CD14-positive monocyte (primary cell): ENCODE results near the gene ADNP2. TPM values are rescaled to one million over a fixed set of nuclear protein-coding genes. Genes with fewer than 3 reads are reported as not detected.

Experiments
- DNase-seq, 3 donors: peaks; one replicate each; pipeline ENCODE4 v3.0.0-alpha.2; 2011 to 2022
- H2AFZ ChIP-seq: 2 replicates; pipeline ENCODE4 v1.6.0; 2012; ENCODE audit warnings: mild to moderate bottlenecking, low read depth, low read length, inconsistent platforms; ENCODE audit not compliant: insufficient read depth, poor library complexity, severe bottlenecking
- H3K27ac ChIP-seq, 2 donors: 1 replicate in 1 of 2; 2 replicates in 1 of 2; pipeline ENCODE4 v1.5.1; 2012 to 2013; ENCODE audit warnings: low read length in 2 of 2, control low read depth in 1 of 2, inconsistent platforms in 1 of 2, low read depth in 1 of 2, mild to moderate bottlenecking in 1 of 2
- H3K27me3 ChIP-seq, 2 donors: one replicate each; pipeline versions ENCODE4 v1.6.0 to v1.6.1; 2011 to 2013; ENCODE audit warnings: low read length in 2 of 2; ENCODE audit not compliant: control insufficient read depth in 2 of 2, insufficient read depth in 2 of 2
- H3K36me3 ChIP-seq, 2 donors: replicated peaks in 1 of 2; 1 replicate in 1 of 2; 2 replicates in 1 of 2; pipeline versions ENCODE4 v1.5.1 to v1.6.1; 2012 to 2013; ENCODE audit warnings: low read length in 2 of 2, control low read depth in 1 of 2, inconsistent platforms in 1 of 2, mild to moderate bottlenecking in 1 of 2; ENCODE audit not compliant: insufficient read depth in 2 of 2, control insufficient read depth in 1 of 2
- H3K4me1 ChIP-seq, 2 donors: 1 replicate in 1 of 2; 2 replicates in 1 of 2; pipeline versions ENCODE4 v1.5.1 to v1.6.1; 2012 to 2013; ENCODE audit warnings: low read length in 2 of 2, control low read depth in 1 of 2, inconsistent platforms in 1 of 2, mild to moderate bottlenecking in 1 of 2, moderate library complexity in 1 of 2; ENCODE audit not compliant: insufficient read depth in 2 of 2, control insufficient read depth in 1 of 2
- H3K4me2 ChIP-seq: replicated peaks from 2 replicates; pipeline ENCODE3; 2012; ENCODE audit warnings: low read length, moderate library complexity, mild to moderate bottlenecking; ENCODE audit not compliant: poor library complexity, severe bottlenecking; ENCODE audit errors: extremely low read depth
- H3K4me3 ChIP-seq, 3 experiments: fragments of 200-600 bp in 1 of 3; sonication (generic) in 1 of 3; replicated peaks in 1 of 3; 1 replicate in 2 of 3; 2 replicates in 1 of 3; pipeline ENCODE4 v1.5.1; 2011 to 2013; ENCODE audit warnings: low read length in 3 of 3, mild to moderate bottlenecking in 3 of 3, control low read depth in 2 of 3, low read depth in 2 of 3, inconsistent platforms in 1 of 3, moderate library complexity in 1 of 3
- H3K79me2 ChIP-seq: 2 replicates; pipeline ENCODE4 v1.6.0; 2012; ENCODE audit warnings: mild to moderate bottlenecking, control low read depth, inconsistent platforms, low read length, moderate library complexity; ENCODE audit not compliant: insufficient read depth
- H3K9ac ChIP-seq: 2 replicates; pipeline ENCODE4 v1.6.0; 2017; ENCODE audit warnings: low read length, mild to moderate bottlenecking; ENCODE audit not compliant: insufficient read depth, poor library complexity, severe bottlenecking
- H3K9me3 ChIP-seq, 2 donors: replicated peaks in 1 of 2; 1 replicate in 1 of 2; 2 replicates in 1 of 2; pipeline versions ENCODE4 v1.5.1 to v1.6.1; 2012 to 2013; ENCODE audit warnings: low read length in 2 of 2, control low read depth in 1 of 2; ENCODE audit not compliant: control insufficient read depth in 1 of 2, insufficient read depth in 1 of 2
- H4K20me1 ChIP-seq: 2 replicates; pipeline ENCODE4 v1.6.0; 2012; ENCODE audit warnings: mild to moderate bottlenecking, low read length, control low read depth, moderate library complexity; ENCODE audit not compliant: insufficient read depth
- H3K27ac Mint-ChIP-seq, 7 donors: one replicate each; pipeline ENCODE4 v1.8.0; 2020; ENCODE audit warnings: mild to moderate bottlenecking in 7 of 7, mixed read lengths in 7 of 7, moderate library complexity in 6 of 7, inconsistent platforms in 2 of 7
- H3K27me3 Mint-ChIP-seq, 3 donors: one replicate each; pipeline ENCODE4 v1.8.0; 2021 to 2022; ENCODE audit warnings: low read depth in 3 of 3, mild to moderate bottlenecking in 3 of 3, mixed read lengths in 3 of 3, moderate library complexity in 3 of 3, inconsistent platforms in 1 of 3
- H3K36me3 Mint-ChIP-seq, 2 donors: one replicate each; pipeline ENCODE4 v1.8.0; 2020; ENCODE audit warnings: mixed read lengths in 2 of 2, inconsistent platforms in 1 of 2, mild to moderate bottlenecking in 1 of 2
- H3K4me1 Mint-ChIP-seq: one replicate; pipeline ENCODE4 v1.8.0; 2020; ENCODE audit warnings: mild to moderate bottlenecking, mixed read lengths
- H3K4me3 Mint-ChIP-seq, 2 donors: one replicate each; pipeline ENCODE4 v1.8.0; 2020; ENCODE audit warnings: mild to moderate bottlenecking in 2 of 2, mixed read lengths in 2 of 2, moderate library complexity in 1 of 2
- H3K9me3 Mint-ChIP-seq, 7 donors: one replicate each; pipeline ENCODE4 v1.8.0; 2020 to 2022; ENCODE audit warnings: mixed read lengths in 7 of 7, mild to moderate bottlenecking in 6 of 7, moderate library complexity in 6 of 7, inconsistent platforms in 2 of 7
- WGBS: methylation state at CpG from one replicate; pipeline ENCODE4 v1.1.5; 2013; ENCODE audit warnings: missing lambda C conversion rate; ENCODE audit not compliant: insufficient coverage; 5-methylcytosine and 5-hydroxymethylcytosine counted together
- intact Hi-C, 2 donors: fragments of 100-400 bp; cut with micrococcal nuclease; formaldehyde crosslinking; loops; one replicate each; pipeline versions ENCODE4 v1.15.0 to v1.15.1; 2023
- polyA plus RNA-seq, 3 donors: library from polyadenylated mRNA; depleted of rRNA in 1 of 3; unstranded in 2 of 3; stranded (reverse) in 1 of 3; fragments of 300-500 nt in 2 of 3; fragments of >200 nt in 1 of 3; fragmentation: Illumina TruSeq in 2 of 3; gene quantifications; 1 replicate in 2 of 3; 2 replicates in 1 of 3; pipeline ENCODE4 v1.2.3, GENCODE V29; 2012 to 2021
- TF ChIP-seq, protein P1 (sequence below): fragments of 200-600 bp; IDR thresholded peaks from one replicate; pipeline ENCODE4 v1.8.0; 2022; ENCODE audit warnings: antibody characterized with exemption, mild to moderate bottlenecking

Gene ADNP2
- polyA plus RNA-seq, 3 donors = 3.0 to 5.6 (median 3.6) TPM

DNA sequence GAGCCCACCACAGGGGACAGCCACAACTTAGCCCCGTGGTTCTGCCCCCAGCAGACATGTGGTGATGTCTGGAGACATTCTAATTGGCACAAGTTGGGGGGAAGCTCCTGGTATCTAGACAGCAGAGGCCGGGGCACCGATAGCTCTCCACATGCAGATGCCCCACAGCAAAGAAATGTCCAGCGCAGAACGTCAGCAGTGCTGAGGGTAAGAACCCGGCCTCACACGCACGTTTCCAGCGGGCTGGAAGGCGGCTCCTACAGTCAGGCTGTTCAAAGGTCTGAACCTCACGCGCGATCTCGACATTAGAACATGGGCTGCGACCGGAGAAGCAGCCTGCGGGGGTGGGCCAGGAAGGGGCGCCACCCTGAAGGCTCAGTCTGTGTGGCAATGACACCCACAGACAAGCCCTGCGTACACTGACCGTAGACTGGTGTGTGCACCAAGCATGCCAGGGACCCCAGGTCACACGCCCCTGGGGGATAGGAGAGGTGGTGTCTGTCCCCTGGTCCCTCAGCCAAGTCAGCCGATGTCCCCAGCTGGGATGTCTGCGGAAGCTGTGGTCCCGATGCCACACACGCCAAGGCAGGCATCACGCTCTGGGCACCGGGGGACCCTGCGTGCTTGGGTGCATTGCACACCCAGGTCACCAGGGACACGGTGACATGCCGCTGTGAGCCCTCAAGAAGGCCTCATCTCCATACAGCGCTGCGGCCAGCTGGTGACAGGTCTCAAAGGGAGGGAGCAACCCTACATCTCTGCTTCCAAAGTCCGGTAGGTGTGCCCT is 71.9 kb downstream of the ADNP2 start:
- Histone ChIP-seq H3K9ac (no peak overlapping the region), H3K36me3 (no peaks in the 10 kb centered on the region), H3K4me1 (no peaks in the 10 kb centered on the region), H3K4me3 (no peak overlapping the region), H4K20me1 (no peaks in the 10 kb centered on the region), H2AFZ (no peak overlapping the region), H3K9me3 (peaks cover 0 to 5% of the 10 kb centered on the region in 2 donors), H3K27me3 (no peaks in the 10 kb centered on the region), H3K4me2 (no peak overlapping the region), H3K79me2 (no peaks in the 10 kb centered on the region), H3K27ac (no peak overlapping the region)
- WGBS = 96% methylated on average over 31 of the region's 33 CpGs
- Mint-ChIP-seq H3K36me3 (no peaks in the 10 kb centered on the region), H3K4me1 (no peaks in the 10 kb centered on the region), H3K27ac (no peak overlapping the region), H3K9me3 (peaks cover 0 to 9% (median 2%) of the 10 kb centered on the region in 7 donors), H3K27me3 (peaks cover 3 to 6% (median 5%) of the 10 kb centered on the region in 3 donors), H3K4me3 (no peak overlapping the region)
- TF ChIP-seq, protein P1, sequence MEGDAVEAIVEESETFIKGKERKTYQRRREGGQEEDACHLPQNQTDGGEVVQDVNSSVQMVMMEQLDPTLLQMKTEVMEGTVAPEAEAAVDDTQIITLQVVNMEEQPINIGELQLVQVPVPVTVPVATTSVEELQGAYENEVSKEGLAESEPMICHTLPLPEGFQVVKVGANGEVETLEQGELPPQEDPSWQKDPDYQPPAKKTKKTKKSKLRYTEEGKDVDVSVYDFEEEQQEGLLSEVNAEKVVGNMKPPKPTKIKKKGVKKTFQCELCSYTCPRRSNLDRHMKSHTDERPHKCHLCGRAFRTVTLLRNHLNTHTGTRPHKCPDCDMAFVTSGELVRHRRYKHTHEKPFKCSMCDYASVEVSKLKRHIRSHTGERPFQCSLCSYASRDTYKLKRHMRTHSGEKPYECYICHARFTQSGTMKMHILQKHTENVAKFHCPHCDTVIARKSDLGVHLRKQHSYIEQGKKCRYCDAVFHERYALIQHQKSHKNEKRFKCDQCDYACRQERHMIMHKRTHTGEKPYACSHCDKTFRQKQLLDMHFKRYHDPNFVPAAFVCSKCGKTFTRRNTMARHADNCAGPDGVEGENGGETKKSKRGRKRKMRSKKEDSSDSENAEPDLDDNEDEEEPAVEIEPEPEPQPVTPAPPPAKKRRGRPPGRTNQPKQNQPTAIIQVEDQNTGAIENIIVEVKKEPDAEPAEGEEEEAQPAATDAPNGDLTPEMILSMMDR = no peak
- no peak for DNase-seq
- intact Hi-C loops = no loop called here

DNA sequence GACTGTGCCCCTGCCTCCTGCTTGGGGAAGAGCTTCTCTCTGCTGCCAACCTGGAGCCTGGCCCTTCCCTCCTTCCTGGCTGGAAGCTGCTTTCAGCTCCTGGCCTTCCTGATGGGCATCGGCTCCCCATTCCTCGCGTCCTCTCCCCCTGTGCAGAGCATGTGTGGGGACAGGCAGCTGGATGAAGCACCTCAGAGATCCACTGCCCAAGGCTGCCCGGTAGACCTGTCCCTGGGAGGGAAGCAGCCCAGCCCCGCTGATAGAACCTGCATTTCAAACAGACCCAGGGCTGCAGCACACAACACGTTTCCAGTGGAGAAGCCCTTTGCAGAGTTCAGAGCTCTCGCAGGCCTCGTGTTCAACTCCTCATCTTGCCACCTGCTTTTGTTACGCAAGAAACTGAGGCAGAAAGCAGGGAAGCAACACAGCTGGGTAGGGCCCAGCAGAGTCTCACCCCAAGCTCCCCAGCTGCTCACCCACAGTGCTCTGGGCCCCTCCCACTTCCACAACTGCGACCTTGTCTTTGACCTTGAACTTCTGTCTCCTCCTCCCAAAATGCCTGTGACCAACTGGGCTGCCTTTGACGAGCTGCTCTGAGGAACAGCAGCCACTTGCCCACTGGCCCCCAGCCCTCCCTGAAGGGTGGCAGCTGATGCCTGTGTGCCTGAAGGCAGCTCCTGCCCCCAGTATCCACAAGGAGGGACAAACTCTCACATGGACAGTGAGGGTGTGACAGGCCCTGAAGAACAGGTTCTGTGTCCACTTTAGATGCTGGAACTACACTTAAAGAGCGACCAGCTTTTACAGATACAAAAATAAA is 72.8 kb downstream of the ADNP2 start:
- H2AFZ ChIP-seq = no peak overlapping the region
- no peak overlapping the region for H3K4me3 Mint-ChIP-seq
- no peaks in the 10 kb centered on the region for H3K27me3 ChIP-seq
- no peaks in the 10 kb centered on the region for H3K4me1 Mint-ChIP-seq
- no peak overlapping the region for H3K27ac Mint-ChIP-seq
- no peaks in the 10 kb centered on the region for H3K36me3 ChIP-seq
- H3K27ac ChIP-seq = no peak overlapping the region
- 74% methylated on average over 11 of the region's 12 CpGs for WGBS
- H3K79me2 ChIP-seq = no peaks in the 10 kb centered on the region
- no peak overlapping the region for H3K4me2 ChIP-seq
- H4K20me1 ChIP-seq = no peaks in the 10 kb centered on the region
- TF ChIP-seq, protein P1 = no peak
- no peak overlapping the region for H3K4me3 ChIP-seq
- intact Hi-C loops = no loop called here
- no peak for DNase-seq
- no peaks in the 10 kb centered on the region for H3K36me3 Mint-ChIP-seq
- H3K9me3 Mint-ChIP-seq = peaks cover 6 to 13% (median 7%) of the 10 kb centered on the region in 7 donors
- peaks cover 3 to 8% (median 3%) of the 10 kb centered on the region in 3 donors for H3K27me3 Mint-ChIP-seq
- no peaks in the 10 kb centered on the region for H3K4me1 ChIP-seq
- H3K9ac ChIP-seq = no peak overlapping the region
- peaks cover 0 to 11% of the 10 kb centered on the region in 2 donors for H3K9me3 ChIP-seq
